Right ventricle myocardium superior (tissue), 1 donor: ENCODE data around the gene IFNL3. TPM values are rescaled to one million over a fixed set of nuclear protein-coding genes. Genes with fewer than 3 reads are reported as not detected.
A peak's percentile ranks its signal among the peaks of the same experiment; 100 is the strongest.
"Not testable (repeated sequence)": the region's sequence is repeated elsewhere in the genome, so short reads cannot be mapped to it uniquely, and the experiment has no call there.

Source experiments
- ATAC-seq: fragments of 200-7000 bp; cut with Tn5 transposase; one replicate; pipeline ENCODE4 v1.9.1; 2020; ENCODE audit warnings: mild to moderate bottlenecking; ENCODE audit not compliant: poor library complexity
- DNase-seq: peaks from one replicate; pipeline ENCODE4 v3.0.0-alpha.2; 2020
- intact Hi-C: fragments of 100-400 bp; cut with DNase I; formaldehyde crosslinking; loops from one replicate; pipeline ENCODE4 v1.11.2; 2022
- total RNA-seq: library from RNA; stranded (reverse); fragmentation: NEBNext Ultra II Directional; extraction: Animal tissue kit (Norgen Biotek cat#: 25700); gene quantifications from one replicate; pipeline ENCODE4 v1.2.1, GENCODE V29; 2021
- donor health status: DM: no; HTN: yes; CAD: no; lungs with severe emphysema.

The IFNL3 gene
- total RNA-seq, 1 donor from 2014 or later = not detected

DNA sequence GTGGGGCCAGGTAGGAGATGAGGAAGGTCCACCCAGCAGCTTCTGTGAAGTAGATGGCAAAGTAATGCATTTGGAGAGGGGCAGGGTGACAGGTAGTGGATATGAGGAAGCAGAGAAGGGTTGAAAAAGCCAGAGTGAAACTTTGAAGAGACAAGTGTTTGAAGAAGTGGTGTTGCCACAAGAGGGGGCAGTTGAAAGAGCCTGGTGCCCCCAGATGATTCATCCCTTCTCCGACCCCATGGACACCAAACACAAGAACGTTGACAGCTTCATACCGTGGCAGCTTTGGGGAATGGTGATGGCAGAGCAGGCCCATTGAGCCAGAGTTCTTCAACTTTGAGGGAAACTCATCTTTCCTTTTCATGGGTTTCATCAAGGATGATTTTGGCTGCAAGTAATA, 19.9 kb downstream of the IFNL3 start:
- intact Hi-C loops = no loop called here
- no peak for ATAC-seq

DNA sequence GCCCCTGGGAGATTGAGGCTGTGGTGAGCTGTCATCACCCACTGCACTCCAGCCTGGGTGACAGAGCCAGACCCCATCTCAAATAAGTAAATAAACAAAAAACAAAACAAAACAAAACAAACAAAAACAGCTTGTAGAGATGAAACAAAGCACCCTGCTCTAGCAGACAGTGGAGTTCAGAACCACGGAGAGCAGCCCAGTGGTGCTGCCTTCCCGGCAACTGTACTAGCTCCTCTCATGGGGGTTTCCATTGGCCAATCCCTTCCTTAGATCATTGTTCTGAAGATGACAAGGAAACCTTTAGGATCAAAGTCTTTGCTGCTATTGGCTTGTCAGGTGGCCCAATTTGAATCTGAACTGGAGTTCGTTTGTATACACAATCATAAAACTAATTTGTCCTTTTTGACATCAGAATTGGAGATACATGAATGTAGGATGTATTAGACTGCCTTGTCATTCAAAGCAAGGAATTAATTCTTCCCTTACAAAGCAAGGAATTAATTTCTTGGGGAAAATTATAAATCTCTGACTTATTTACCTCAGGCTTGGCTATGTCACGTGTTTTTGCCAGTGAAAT, 21.0 kb downstream of the IFNL3 start:
- ATAC-seq = no peak
- no peak for DNase-seq
- intact Hi-C loops = no loop called here

More for the DNA sequence above, 19.9 kb downstream of the IFNL3 start:
- DNase-seq = no peak

GRCh38 chr19:39219108-39219507, 25.7 kb downstream of the IFNL3 start:
- DNase-seq, ATAC-seq, intact Hi-C loops: not testable (repeated sequence)

- no peak for ATAC-seq
- intact Hi-C loops = no loop called here
- no peak for DNase-seq
Measured at GRCh38 chr19:39218230-39219007, 26.4 kb downstream of the IFNL3 start.

DNA sequence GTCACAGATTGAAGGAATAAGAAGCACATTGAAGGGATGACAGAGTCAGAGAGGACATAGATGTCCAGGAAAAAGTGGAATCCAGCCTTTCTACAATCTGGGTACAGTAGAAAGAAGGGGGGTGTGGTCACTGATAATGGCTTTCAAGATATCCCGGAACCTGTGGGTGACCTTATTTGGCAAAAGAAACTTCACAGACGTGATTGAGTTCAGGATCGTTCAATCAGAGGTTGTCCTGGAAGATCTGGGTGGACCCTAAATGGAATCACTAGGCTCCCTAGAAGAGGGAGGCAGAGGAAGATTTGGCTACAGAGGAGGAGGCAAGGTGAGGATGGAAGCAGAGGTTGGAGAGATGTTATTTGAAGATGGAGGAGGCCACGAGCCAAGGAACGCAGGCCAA, 27.7 kb downstream of the IFNL3 start:
- no peak for ATAC-seq
- intact Hi-C loops = no loop called here
- DNase-seq = no peak

- intact Hi-C loops, ATAC-seq: not testable (repeated sequence)
Measured at GRCh38 chr19:39215323-39215722, 29.5 kb downstream of the IFNL3 start.

GRCh38 chr19:39212375-39212742, 32.4 kb downstream of the IFNL3 start:
- peak; percentile 54 for DNase-seq
- ATAC-seq = peak; percentile 38
- intact Hi-C loops = no loop called here

More at GRCh38 chr19:39215323-39215722, 29.5 kb downstream of the IFNL3 start:
- DNase-seq = not testable (repeated sequence)

DNA sequence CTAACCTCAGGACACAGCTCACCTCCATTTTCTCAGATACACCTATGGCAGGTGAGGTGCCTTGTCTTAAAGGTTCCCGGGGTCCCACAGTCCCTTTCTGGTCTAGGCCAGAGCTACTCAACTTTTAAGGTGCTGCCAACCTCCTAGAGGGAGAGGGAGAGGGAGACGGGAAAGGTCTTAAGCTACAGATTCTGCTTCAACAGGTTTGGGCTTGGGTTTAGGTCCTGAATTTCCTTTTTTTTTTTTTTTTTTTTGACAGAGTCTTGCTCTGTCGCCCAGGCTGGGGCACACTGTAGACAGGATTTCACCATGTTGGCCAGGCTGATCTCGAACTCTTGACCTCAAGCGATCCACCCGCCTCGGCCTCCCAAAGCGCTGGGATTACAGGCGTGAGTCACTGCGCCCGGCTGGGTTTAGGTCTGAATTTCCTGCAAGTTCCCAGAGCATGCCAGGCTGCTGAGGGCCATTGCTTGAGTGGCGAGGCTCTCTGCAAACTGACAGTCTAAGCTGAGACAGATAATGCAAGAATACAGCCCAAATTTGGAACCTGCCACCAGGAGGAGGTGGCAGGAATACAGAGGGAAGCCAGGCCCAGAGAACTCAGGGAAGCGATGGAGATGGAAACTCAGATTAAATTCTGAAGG, 33.0 kb downstream of the IFNL3 start:
- no peak for DNase-seq
- intact Hi-C loops = no loop called here

DNA sequence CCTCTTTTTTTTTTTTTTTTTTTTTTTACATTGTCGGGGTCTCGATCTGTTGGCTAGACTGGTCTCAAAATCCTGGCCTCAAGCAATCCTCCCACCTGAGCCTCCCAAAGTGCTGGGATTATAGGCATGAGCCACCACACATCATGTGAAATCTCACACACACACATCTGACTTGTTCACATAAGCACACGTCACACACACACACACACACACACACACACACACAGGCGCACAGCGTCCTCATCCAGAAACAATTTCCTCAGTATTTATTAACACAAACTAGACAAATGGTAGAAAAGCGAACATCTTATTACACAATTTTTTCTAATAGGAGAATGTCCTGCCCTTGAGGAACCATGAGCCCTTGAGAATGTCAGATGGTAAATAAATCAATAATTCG, 35.6 kb downstream of the IFNL3 start:
- intact Hi-C loops = no loop called here
- no peak for ATAC-seq
- DNase-seq = no peak

More for the DNA sequence above, 33.0 kb downstream of the IFNL3 start:
- no peak for ATAC-seq

- DNase-seq (no peak), ATAC-seq (no peak)
- intact Hi-C loops = no loop called here
Measured at GRCh38 chr19:39208175-39208795, 36.5 kb downstream of the IFNL3 start.

- intact Hi-C loops = no loop called here
- DNase-seq (no peak), ATAC-seq (no peak)
Measured at GRCh38 chr19:39207293-39207836, 37.4 kb downstream of the IFNL3 start.

GRCh38 chr19:39206122-39206521, 38.7 kb downstream of the IFNL3 start:
- DNase-seq (no peak), ATAC-seq (no peak)
- intact Hi-C loops = no loop called here

GRCh38 chr19:39205449-39205764, 39.4 kb downstream of the IFNL3 start:
- intact Hi-C loops = no loop called here
- ATAC-seq = no peak
- no peak for DNase-seq

GRCh38 chr19:39203372-39204341, 41.1 kb downstream of the IFNL3 start, which contains the start of gene SYCN:
Gene SYCN, minus strand, starts transcription at chr19:39204263. Its CDS starts 9 bp downstream, at chr19:39204254.
- no peak for ATAC-seq
- DNase-seq = no peak
- intact Hi-C loops = no loop called here

DNA sequence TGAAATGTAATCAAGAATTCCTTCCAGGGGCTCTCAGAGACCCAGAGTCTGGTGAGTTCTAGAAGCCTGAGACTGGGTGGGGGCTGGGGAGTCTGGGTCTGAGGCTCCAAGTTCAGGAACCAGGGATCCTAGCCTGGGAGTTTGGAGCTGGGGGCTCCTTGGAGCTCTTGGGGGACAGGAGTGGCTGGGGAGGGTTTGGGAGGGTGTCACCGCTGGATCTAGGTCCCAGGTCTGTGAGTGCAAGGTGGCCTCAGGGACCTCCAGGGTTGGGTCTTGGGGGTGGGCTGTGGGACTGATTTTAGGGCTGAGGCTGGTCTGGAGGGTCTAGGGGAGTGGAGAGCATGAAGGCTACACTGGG, 41.8 kb downstream of the IFNL3 start:
- intact Hi-C loops = no loop called here
- ATAC-seq = no peak
- DNase-seq = no peak

- no peak for ATAC-seq
- intact Hi-C loops = no loop called here
- no peak for DNase-seq
Measured at GRCh38 chr19:39200803-39201115, 44.0 kb downstream of the IFNL3 start.

GRCh38 chr19:39200066-39200802, 44.6 kb downstream of the IFNL3 start:
- intact Hi-C loops = no loop called here
- DNase-seq (no peak), ATAC-seq (no peak)

GRCh38 chr19:39199025-39199424, 45.8 kb downstream of the IFNL3 start:
- intact Hi-C loops = no loop called here
- ATAC-seq = peak; percentile 60
- DNase-seq = peak; percentile 48
